K562 (cell line): ENCODE results near the gene CUTA. TPM values are rescaled to one million over a fixed set of nuclear protein-coding genes. Genes with fewer than 3 reads are reported as not detected.
A peak's percentile ranks its signal among the peaks of the same experiment; 100 is the strongest.

Experiments used
- ETS2 ChIP-seq: IDR thresholded peaks from 2 replicates; pipeline ENCODE4 v1.6.1; 2016; ENCODE audit warnings: borderline replicate concordance, missing genetic modification characterization, mild to moderate bottlenecking, moderate library complexity, missing compliant biosample characterization; ENCODE audit not compliant: poor library complexity, severe bottlenecking
- GABPA ChIP-seq: fragments of 200-800 bp; sonication (Bioruptor generic); conservative IDR thresholded peaks from 2 replicates; pipeline ENCODE4 v1.6.1; 2016; ENCODE audit warnings: low read depth, missing genetic modification characterization, missing compliant biosample characterization
- GABPB1 ChIP-seq: sonication (generic); formaldehyde crosslinking; IDR thresholded peaks from 2 replicates; pipeline ENCODE4 v1.8.0; 2022; ENCODE audit warnings: mild to moderate bottlenecking, missing genetic modification reagents
- GTF2F1 ChIP-seq: IDR thresholded peaks from 2 replicates; pipeline ENCODE4 v1.6.1; 2011; ENCODE audit warnings: low read depth, low read length, improper control_type of control experiment
- JUNB ChIP-seq: fragments of 450-650 bp; formaldehyde crosslinking; conservative IDR thresholded peaks from 2 replicates; pipeline ENCODE4 v1.4.0; 2020; ENCODE audit warnings: mild to moderate bottlenecking
- NBN ChIP-seq: fragments of 450-650 bp; IDR thresholded peaks from 2 replicates; pipeline ENCODE4 v1.6.1; 2016; ENCODE audit warnings: low read depth, mild to moderate bottlenecking
- NCOA2 ChIP-seq, 2 experiments: fragments of 450-650 bp; IDR thresholded peaks; 2 replicates each; pipeline ENCODE4 v1.6.1; 2018; ENCODE audit warnings: mild to moderate bottlenecking in 2 of 2, moderate library complexity in 1 of 2; ENCODE audit not compliant: partially characterized antibody in 2 of 2
- PCBP2 ChIP-seq: fragments of 200-400 bp; formaldehyde crosslinking; IDR thresholded peaks from 2 replicates; pipeline ENCODE4 v1.6.1; 2018; ENCODE audit warnings: low read length, low read depth, mild to moderate bottlenecking, moderate library complexity; ENCODE audit not compliant: poor library complexity, severe bottlenecking
- SMC3 ChIP-seq: conservative IDR thresholded peaks from 2 replicates; pipeline ENCODE4 v1.6.1; 2011; ENCODE audit warnings: low read depth, low read length, improper control_type of control experiment; ENCODE audit not compliant: insufficient read depth
- STAT5A ChIP-seq: IDR thresholded peaks from 2 replicates; pipeline ENCODE4 v1.6.1; 2012; ENCODE audit warnings: low read length, inconsistent platforms, borderline replicate concordance
- YBX1 ChIP-seq: fragments of 450-650 bp; IDR thresholded peaks from 2 replicates; pipeline ENCODE4 v1.7.1; 2016; ENCODE audit warnings: mild to moderate bottlenecking
- ZNF561 ChIP-seq: fragments of 450-650 bp; formaldehyde crosslinking; conservative IDR thresholded peaks from 2 replicates; pipeline ENCODE4 v1.4.0; 2020; ENCODE audit warnings: mild to moderate bottlenecking, moderate library complexity
- ZNF583 ChIP-seq: fragments of 250-450 bp; sonication (Bioruptor Pico); IDR thresholded peaks from 2 replicates; pipeline ENCODE4 v1.4.0; 2020
- ZZZ3 ChIP-seq: fragments of 450-650 bp; IDR thresholded peaks from 2 replicates; pipeline ENCODE4 v1.6.1; 2016; ENCODE audit warnings: antibody characterized with exemption, mild to moderate bottlenecking, moderate library complexity
- polyA plus RNA-seq, 8 experiments: library from polyadenylated mRNA; depleted of rRNA in 4 of 8; stranded (reverse) in 5 of 8; unstranded in 3 of 8; fragments of >200 nt; fragmentation: Nextera tagmentation in 2 of 8; fragmentation: Illumina TruSeq in 1 of 8; extraction: Ambion mirVana in 2 of 8; extraction: Trizol in 1 of 8; gene quantifications; 2 replicates each; pipeline versions ENCODE4 v1.2.1 to v1.2.3, GENCODE V29; 2011 to 2014; ENCODE audit warnings: inconsistent platforms in 1 of 8, missing spikeins in 1 of 8
- total RNA-seq, 7 experiments: library from RNA; depleted of rRNA in 6 of 7; stranded (reverse); fragments of >200 nt in 6 of 7; fragmentation: Illumina TruSeq in 2 of 7; extraction: Trizol in 2 of 7; gene quantifications; 2 replicates each; pipeline versions ENCODE4 v1.2.1 to v1.2.3, GENCODE V29; 2011 to 2021; ENCODE audit warnings: low replicate concordance in 1 of 7
- TF ChIP-seq, protein P1 (sequence below): fragments of 450-650 bp; IDR thresholded peaks from 2 replicates; pipeline ENCODE4 v1.6.1; 2017; ENCODE audit warnings: mild to moderate bottlenecking, moderate library complexity
- TF ChIP-seq, protein P2 (sequence below): fragments of 450-650 bp; formaldehyde crosslinking; IDR thresholded peaks from 2 replicates; pipeline ENCODE4 v1.4.0; 2020; ENCODE audit warnings: mild to moderate bottlenecking, moderate library complexity
- TF ChIP-seq, protein P3 (sequence below): fragments of 250-450 bp; sonication (Bioruptor Pico); IDR thresholded peaks from 2 replicates; pipeline ENCODE4 v1.5.0; 2020; ENCODE audit warnings: mild to moderate bottlenecking
- TF ChIP-seq, protein P4 (sequence below): sonication (generic); formaldehyde crosslinking; IDR thresholded peaks from 2 replicates; pipeline ENCODE4 v1.9.0; 2022; ENCODE audit warnings: mild to moderate bottlenecking, missing genetic modification reagents
- TF ChIP-seq, protein P5 (sequence below): sonication (generic); IDR thresholded peaks from 2 replicates; pipeline ENCODE4 v1.6.1; 2016
- TF ChIP-seq, protein P6 (sequence below), 2 experiments: fragments of 200-800 bp in 1 of 2; sonication (Bioruptor generic) in 1 of 2; sonication (generic) in 1 of 2; formaldehyde crosslinking in 1 of 2; IDR thresholded peaks in 1 of 2; conservative IDR thresholded peaks in 1 of 2; 2 replicates each; pipeline versions ENCODE4 v1.5.0 to v1.6.1; 2016 to 2020; ENCODE audit warnings: missing compliant biosample characterization in 1 of 2, missing genetic modification characterization in 1 of 2, missing genetic modification reagents in 1 of 2

CUTA gene
- total and polyA plus RNA-seq, 9 of the 15 experiments (the other 6 are each of a cell fraction or from before 2014, with no cell fraction given), result 166 to 682 (median 310) TPM

DNA sequence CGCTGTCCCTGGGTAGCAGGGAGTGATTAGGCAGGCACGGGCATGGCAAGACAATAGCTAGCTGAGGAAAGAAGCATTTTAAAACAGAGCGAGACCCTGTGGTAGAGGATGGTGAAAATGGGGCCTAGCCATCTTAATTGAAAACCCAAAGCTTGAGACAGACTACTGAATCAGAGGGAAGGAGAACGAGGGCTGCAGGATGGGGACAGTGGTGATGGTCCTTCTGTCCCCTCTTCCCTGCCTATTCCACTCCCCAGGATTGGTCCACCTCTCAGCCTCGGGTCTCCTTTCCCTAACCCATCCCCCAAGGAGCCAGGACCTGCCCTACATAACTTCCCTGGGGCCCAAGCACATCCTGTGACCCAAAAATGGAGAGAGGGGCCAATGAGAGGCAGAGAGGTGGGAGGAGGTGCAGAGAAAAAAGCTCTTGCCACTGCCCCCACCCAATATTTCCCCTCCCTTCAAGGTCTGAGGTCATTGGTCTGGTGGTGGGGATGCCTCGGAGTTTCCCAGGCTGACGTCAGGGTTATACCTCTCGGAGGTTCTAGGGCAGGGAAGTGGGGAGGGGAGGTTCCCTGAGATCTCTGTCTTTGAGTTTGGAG is 884 bp upstream of the CUTA start (continued):
- TF ChIP-seq, protein P1, sequence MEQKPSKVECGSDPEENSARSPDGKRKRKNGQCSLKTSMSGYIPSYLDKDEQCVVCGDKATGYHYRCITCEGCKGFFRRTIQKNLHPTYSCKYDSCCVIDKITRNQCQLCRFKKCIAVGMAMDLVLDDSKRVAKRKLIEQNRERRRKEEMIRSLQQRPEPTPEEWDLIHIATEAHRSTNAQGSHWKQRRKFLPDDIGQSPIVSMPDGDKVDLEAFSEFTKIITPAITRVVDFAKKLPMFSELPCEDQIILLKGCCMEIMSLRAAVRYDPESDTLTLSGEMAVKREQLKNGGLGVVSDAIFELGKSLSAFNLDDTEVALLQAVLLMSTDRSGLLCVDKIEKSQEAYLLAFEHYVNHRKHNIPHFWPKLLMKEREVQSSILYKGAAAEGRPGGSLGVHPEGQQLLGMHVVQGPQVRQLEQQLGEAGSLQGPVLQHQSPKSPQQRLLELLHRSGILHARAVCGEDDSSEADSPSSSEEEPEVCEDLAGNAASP, result no peak
- TF ChIP-seq ZZZ3, result no peak
- TF ChIP-seq YBX1, result no peak
- TF ChIP-seq, protein P2, sequence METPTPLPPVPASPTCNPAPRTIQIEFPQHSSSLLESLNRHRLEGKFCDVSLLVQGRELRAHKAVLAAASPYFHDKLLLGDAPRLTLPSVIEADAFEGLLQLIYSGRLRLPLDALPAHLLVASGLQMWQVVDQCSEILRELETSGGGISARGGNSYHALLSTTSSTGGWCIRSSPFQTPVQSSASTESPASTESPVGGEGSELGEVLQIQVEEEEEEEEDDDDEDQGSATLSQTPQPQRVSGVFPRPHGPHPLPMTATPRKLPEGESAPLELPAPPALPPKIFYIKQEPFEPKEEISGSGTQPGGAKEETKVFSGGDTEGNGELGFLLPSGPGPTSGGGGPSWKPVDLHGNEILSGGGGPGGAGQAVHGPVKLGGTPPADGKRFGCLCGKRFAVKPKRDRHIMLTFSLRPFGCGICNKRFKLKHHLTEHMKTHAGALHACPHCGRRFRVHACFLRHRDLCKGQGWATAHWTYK (CRISPR knock-in tag), result peak; percentile 92; the same call in 1 of the 2 replicates
- TF ChIP-seq, protein P3, sequence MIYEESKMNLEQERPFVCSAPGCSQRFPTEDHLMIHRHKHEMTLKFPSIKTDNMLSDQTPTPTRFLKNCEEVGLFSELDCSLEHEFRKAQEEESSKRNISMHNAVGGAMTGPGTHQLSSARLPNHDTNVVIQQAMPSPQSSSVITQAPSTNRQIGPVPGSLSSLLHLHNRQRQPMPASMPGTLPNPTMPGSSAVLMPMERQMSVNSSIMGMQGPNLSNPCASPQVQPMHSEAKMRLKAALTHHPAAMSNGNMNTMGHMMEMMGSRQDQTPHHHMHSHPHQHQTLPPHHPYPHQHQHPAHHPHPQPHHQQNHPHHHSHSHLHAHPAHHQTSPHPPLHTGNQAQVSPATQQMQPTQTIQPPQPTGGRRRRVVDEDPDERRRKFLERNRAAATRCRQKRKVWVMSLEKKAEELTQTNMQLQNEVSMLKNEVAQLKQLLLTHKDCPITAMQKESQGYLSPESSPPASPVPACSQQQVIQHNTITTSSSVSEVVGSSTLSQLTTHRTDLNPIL (CRISPR knock-in tag), result no peak
- TF ChIP-seq ETS2 (tag), result no peak
- TF ChIP-seq JUNB (CRISPR knock-in tag), result no peak
- TF ChIP-seq, protein P4, sequence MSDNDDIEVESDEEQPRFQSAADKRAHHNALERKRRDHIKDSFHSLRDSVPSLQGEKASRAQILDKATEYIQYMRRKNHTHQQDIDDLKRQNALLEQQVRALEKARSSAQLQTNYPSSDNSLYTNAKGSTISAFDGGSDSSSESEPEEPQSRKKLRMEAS (CRISPR knock-in tag), result no peak
- TF ChIP-seq GABPB1 (CRISPR knock-in tag), result no peak
- TF ChIP-seq ZNF583, result peak; percentile 6; the same call in 1 of the 2 replicates
- no peak for TF ChIP-seq GABPA (tag)
- no peak for TF ChIP-seq SMC3
- TF ChIP-seq, protein P5, sequence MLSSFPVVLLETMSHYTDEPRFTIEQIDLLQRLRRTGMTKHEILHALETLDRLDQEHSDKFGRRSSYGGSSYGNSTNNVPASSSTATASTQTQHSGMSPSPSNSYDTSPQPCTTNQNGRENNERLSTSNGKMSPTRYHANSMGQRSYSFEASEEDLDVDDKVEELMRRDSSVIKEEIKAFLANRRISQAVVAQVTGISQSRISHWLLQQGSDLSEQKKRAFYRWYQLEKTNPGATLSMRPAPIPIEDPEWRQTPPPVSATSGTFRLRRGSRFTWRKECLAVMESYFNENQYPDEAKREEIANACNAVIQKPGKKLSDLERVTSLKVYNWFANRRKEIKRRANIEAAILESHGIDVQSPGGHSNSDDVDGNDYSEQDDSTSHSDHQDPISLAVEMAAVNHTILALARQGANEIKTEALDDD, result no peak
- TF ChIP-seq PCBP2, result no peak
- TF ChIP-seq, protein P6, sequence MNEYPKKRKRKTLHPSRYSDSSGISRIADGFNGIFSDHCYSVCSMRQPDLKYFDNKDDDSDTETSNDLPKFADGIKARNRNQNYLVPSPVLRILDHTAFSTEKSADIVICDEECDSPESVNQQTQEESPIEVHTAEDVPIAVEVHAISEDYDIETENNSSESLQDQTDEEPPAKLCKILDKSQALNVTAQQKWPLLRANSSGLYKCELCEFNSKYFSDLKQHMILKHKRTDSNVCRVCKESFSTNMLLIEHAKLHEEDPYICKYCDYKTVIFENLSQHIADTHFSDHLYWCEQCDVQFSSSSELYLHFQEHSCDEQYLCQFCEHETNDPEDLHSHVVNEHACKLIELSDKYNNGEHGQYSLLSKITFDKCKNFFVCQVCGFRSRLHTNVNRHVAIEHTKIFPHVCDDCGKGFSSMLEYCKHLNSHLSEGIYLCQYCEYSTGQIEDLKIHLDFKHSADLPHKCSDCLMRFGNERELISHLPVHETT (CRISPR knock-in tag; conservative IDR thresholded peaks at IDR 0.05 in 1 of 2, IDR thresholded peaks at IDR 0.05 in 1 of 2), result no peak
- TF ChIP-seq STAT5A, result 0 out of 2 replicates have a peak, but pooled peaks have one; percentile 2
- TF ChIP-seq ZNF561 (CRISPR knock-in tag), result peak; percentile 76; the same call in 1 of the 2 replicates
- no peak for TF ChIP-seq NBN
- TF ChIP-seq GTF2F1, result no peak
- TF ChIP-seq NCOA2 (IDR thresholded peaks at IDR 0.05; ENCODE audit: partially characterized antibody in 2 of 2), result no peak
